SK-N-SH treated with all-trans-retinoic acid at 6 μM for 48 hours (cell line): ENCODE measurements around the gene IL17C.

Experiments used
- CREB5 ChIP-seq: fragments of 250-450 bp; sonication (Bioruptor Pico); IDR thresholded peaks from 2 replicates; pipeline ENCODE4 v1.5.1; 2020; ENCODE audit warnings: low read depth, mild to moderate bottlenecking, moderate library complexity
- CSDC2 ChIP-seq: fragments of 250-450 bp; sonication (Bioruptor Pico); IDR thresholded peaks from 2 replicates; pipeline ENCODE4 v1.5.0; 2020; ENCODE audit warnings: mild to moderate bottlenecking, moderate library complexity
- CSRNP3 ChIP-seq: fragments of 250-450 bp; sonication (Bioruptor Pico); IDR thresholded peaks from 2 replicates; pipeline ENCODE4 v1.5.1; 2021; ENCODE audit warnings: mild to moderate bottlenecking, moderate library complexity
- GLIS3 ChIP-seq: fragments of 250-450 bp; sonication (Bioruptor Pico); IDR thresholded peaks from 2 replicates; pipeline ENCODE4 v1.5.0; 2020; ENCODE audit warnings: mild to moderate bottlenecking, moderate library complexity
- POU6F1 ChIP-seq: fragments of 250-450 bp; sonication (Bioruptor Pico); IDR thresholded peaks from 2 replicates; pipeline ENCODE4 v1.8.0; 2021; ENCODE audit warnings: low read depth, mild to moderate bottlenecking, moderate library complexity, borderline replicate concordance
- PPARA ChIP-seq: fragments of 250-450 bp; sonication (Bioruptor Pico); IDR thresholded peaks from 2 replicates; pipeline ENCODE4 v1.5.0; 2020; ENCODE audit warnings: mild to moderate bottlenecking, borderline replicate concordance
- RARB ChIP-seq: fragments of 250-450 bp; sonication (Bioruptor Pico); IDR thresholded peaks from 2 replicates; pipeline ENCODE4 v1.8.0; 2021; ENCODE audit warnings: mild to moderate bottlenecking, moderate library complexity
- SNAI2 ChIP-seq: fragments of 250-450 bp; sonication (Bioruptor Pico); IDR thresholded peaks from 2 replicates; pipeline ENCODE4 v1.5.0; 2020; ENCODE audit warnings: mild to moderate bottlenecking, moderate library complexity
- TCF4 ChIP-seq: fragments of 250-450 bp; sonication (Bioruptor Pico); IDR thresholded peaks from 2 replicates; pipeline ENCODE4 v1.8.0; 2021; ENCODE audit warnings: mild to moderate bottlenecking, moderate library complexity, borderline replicate concordance
- TOX ChIP-seq: fragments of 250-450 bp; sonication (Bioruptor Pico); IDR thresholded peaks from 2 replicates; pipeline ENCODE4 v1.8.0; 2021; ENCODE audit warnings: mild to moderate bottlenecking, moderate library complexity, borderline replicate concordance
- ZC3H10 ChIP-seq: fragments of 250-450 bp; sonication (Bioruptor Pico); IDR thresholded peaks from 2 replicates; pipeline ENCODE4 v1.5.1; 2021; ENCODE audit warnings: mild to moderate bottlenecking, moderate library complexity
- ZNF8 ChIP-seq: fragments of 450-650 bp; formaldehyde crosslinking; IDR thresholded peaks from 2 replicates; pipeline ENCODE4 v1.5.0; 2020; ENCODE audit warnings: mild to moderate bottlenecking, moderate library complexity

- TF ChIP-seq PPARA (CRISPR knock-in tag), result no peak
- no peak for TF ChIP-seq CSRNP3
- no peak for TF ChIP-seq POU6F1 (CRISPR knock-in tag)
- no peak for TF ChIP-seq GLIS3
- no peak for TF ChIP-seq SNAI2
- TF ChIP-seq TCF4 (CRISPR knock-in tag), result no peak
- no peak for TF ChIP-seq TOX
- no peak for TF ChIP-seq RARB (CRISPR knock-in tag)
- no peak for TF ChIP-seq CREB5 (CRISPR knock-in tag)
- no peak for TF ChIP-seq ZC3H10
- no peak for TF ChIP-seq CSDC2 (CRISPR knock-in tag)
- TF ChIP-seq ZNF8 (CRISPR knock-in tag), result no peak
Measured at GRCh38 chr16:88667461-88667860, 29.1 kb downstream of the IL17C start.
